WTC11 (cell line): ENCODE measurements around the gene GDF7. TPM values are rescaled to one million over a fixed set of nuclear protein-coding genes. Genes with fewer than 3 reads are reported as not detected.

Experiments
- ATAC-seq: fragments of 200-7000 bp; cut with Tn5 transposase; 2 replicates; pipeline ENCODE4 v1.10.0; 2021; ENCODE audit warnings: mild to moderate bottlenecking, moderate library complexity
- CTCF ChIA-PET: fragments of 300-600 bp; sonication (Branson Sonifier 250); formaldehyde crosslinking; loops from one replicate; lab custom pipeline; 2021; ENCODE audit warnings: antibody characterized with exemption; lab: Charles Lee
- POLR2A ChIA-PET: fragments of 350-600 bp; sonication (Branson Sonifier 250); formaldehyde crosslinking; loops from one replicate; lab custom pipeline; 2021; ENCODE audit warnings: antibody characterized with exemption; lab: Charles Lee
- DNase-seq: peaks from one replicate; pipeline ENCODE4 v3.0.0; 2021; ENCODE audit warnings: low spot score
- H3K27ac Mint-ChIP-seq: 2 replicates; pipeline ENCODE4 v1.8.0; 2021; ENCODE audit warnings: mixed read lengths
- H3K27me3 Mint-ChIP-seq: 2 replicates; pipeline ENCODE4 v1.8.0; 2021; ENCODE audit warnings: low read depth, mild to moderate bottlenecking, moderate library complexity, mixed read lengths
- H3K36me3 Mint-ChIP-seq: 2 replicates; pipeline ENCODE4 v1.8.0; 2021; ENCODE audit warnings: mixed read lengths
- H3K4me1 Mint-ChIP-seq: 2 replicates; pipeline ENCODE4 v1.8.0; 2022; ENCODE audit warnings: mixed read lengths
- H3K4me3 Mint-ChIP-seq: 2 replicates; pipeline ENCODE4 v1.8.0; 2021; ENCODE audit warnings: mild to moderate bottlenecking, moderate library complexity, mixed read lengths
- H3K9me3 Mint-ChIP-seq: 2 replicates; pipeline ENCODE4 v1.8.0; 2021; ENCODE audit warnings: mixed read lengths
- AR ChIP-seq: fragments of 250-450 bp; sonication (Bioruptor Pico); IDR thresholded peaks from 2 replicates; pipeline ENCODE4 v1.9.0; 2021; ENCODE audit warnings: mild to moderate bottlenecking
- CTCF ChIP-seq: fragments of 200-600 bp; IDR thresholded peaks from 2 replicates; pipeline ENCODE4 v1.8.0; 2022; ENCODE audit warnings: antibody characterized with exemption
- ELF4 ChIP-seq: sonication (generic); formaldehyde crosslinking; IDR thresholded peaks from 2 replicates; pipeline ENCODE4 v1.8.1; 2022; ENCODE audit warnings: low read depth, mild to moderate bottlenecking, moderate library complexity, missing genetic modification reagents
- ETV6 ChIP-seq: sonication (generic); formaldehyde crosslinking; IDR thresholded peaks from 2 replicates; pipeline ENCODE4 v1.8.1; 2022; ENCODE audit warnings: mild to moderate bottlenecking, missing genetic modification reagents
- FOXJ3 ChIP-seq: sonication (generic); formaldehyde crosslinking; IDR thresholded peaks from 2 replicates; pipeline ENCODE4 v1.9.0; 2021; ENCODE audit warnings: missing genetic modification reagents, mild to moderate bottlenecking, borderline replicate concordance
- SMAD3 ChIP-seq: sonication (generic); formaldehyde crosslinking; IDR thresholded peaks from 2 replicates; pipeline ENCODE4 v1.8.0; 2022; ENCODE audit warnings: missing genetic modification reagents, mild to moderate bottlenecking, borderline replicate concordance
- SOX15 ChIP-seq: fragments of 250-450 bp; sonication (Bioruptor Pico); IDR thresholded peaks from 2 replicates; pipeline ENCODE4 v1.9.0; 2021; ENCODE audit warnings: mild to moderate bottlenecking
- SP1 ChIP-seq: sonication (generic); formaldehyde crosslinking; conservative IDR thresholded peaks from 2 replicates; pipeline ENCODE4 v1.8.1; 2022; ENCODE audit warnings: missing genetic modification reagents
- TP53 ChIP-seq: sonication (generic); formaldehyde crosslinking; IDR thresholded peaks from 2 replicates; pipeline ENCODE4 v1.8.1; 2023; ENCODE audit warnings: mild to moderate bottlenecking, missing genetic modification reagents
- USF2 ChIP-seq: sonication (generic); formaldehyde crosslinking; IDR thresholded peaks from 2 replicates; pipeline ENCODE4 v1.8.1; 2023; ENCODE audit warnings: mild to moderate bottlenecking, missing genetic modification reagents, moderate library complexity
- ZBTB21 ChIP-seq: sonication (generic); formaldehyde crosslinking; IDR thresholded peaks from 2 replicates; pipeline ENCODE4 v1.8.1; 2023; ENCODE audit warnings: mild to moderate bottlenecking, missing genetic modification reagents, borderline replicate concordance
- ZNF532 ChIP-seq: fragments of 250-450 bp; sonication (Bioruptor Pico); IDR thresholded peaks from 2 replicates; pipeline ENCODE4 v1.9.0; 2021; ENCODE audit warnings: mild to moderate bottlenecking, borderline replicate concordance
- total RNA-seq: library from RNA; stranded (reverse); gene quantifications from 3 replicates; pipeline ENCODE4 v1.2.3, GENCODE V29; 2021
- TF ChIP-seq, protein P1 (sequence below): sonication (generic); formaldehyde crosslinking; IDR thresholded peaks from 2 replicates; pipeline ENCODE4 v1.8.0; 2022; ENCODE audit warnings: missing genetic modification reagents
- TF ChIP-seq, protein P2 (sequence below): sonication (generic); formaldehyde crosslinking; IDR thresholded peaks from 2 replicates; pipeline ENCODE4 v1.8.0; 2022; ENCODE audit warnings: mild to moderate bottlenecking, missing genetic modification reagents

Gene GDF7
- total RNA-seq, 1 experiment from 2014 or later: 0.55 TPM

DNA sequence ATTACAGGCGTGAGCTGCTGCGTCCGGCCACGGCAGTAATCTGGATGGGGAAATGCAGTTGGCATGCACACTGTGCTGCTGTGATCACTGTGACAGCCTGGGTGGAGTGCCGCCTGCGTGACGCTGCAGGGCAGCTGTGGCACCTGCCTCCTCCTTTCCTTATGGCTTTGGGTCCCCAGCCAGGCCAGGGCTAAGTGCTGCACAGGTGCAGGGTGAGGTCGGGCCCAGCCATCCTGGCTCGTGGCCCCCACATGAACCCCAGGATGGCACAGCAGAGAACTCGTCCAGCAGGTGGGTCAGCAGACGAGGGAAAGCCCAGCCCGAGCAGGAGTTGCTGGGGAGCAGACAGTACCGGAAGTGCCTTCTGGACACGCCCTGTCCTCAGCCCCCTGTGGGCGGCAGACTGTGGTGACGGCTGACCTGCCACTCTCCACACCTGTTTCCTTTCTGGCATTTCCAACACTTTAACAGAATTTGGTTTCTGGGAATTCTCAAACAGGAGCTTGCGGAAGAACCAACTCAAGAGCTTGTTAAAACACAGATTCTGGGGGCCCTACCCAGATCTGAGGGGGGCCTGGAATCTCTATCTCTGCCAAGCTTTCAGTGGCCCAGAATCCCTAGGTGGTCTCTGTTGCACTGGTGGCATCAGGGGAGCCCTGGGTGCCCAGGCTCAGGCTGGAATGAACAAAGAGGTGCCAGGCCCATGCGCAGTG, 33.0 kb upstream of the GDF7 start (continued):
- TF ChIP-seq ZNF532 (CRISPR knock-in tag) (no peak), TP53 (no peak), ZBTB21 (CRISPR knock-in tag) (no peak), USF2 (CRISPR knock-in tag) (no peak), AR (CRISPR knock-in tag) (no peak), SOX15 (CRISPR knock-in tag) (no peak), SP1 (CRISPR knock-in tag) (no peak), SMAD3 (no peak), FOXJ3 (CRISPR knock-in tag) (no peak)
- TF ChIP-seq, protein P1, sequence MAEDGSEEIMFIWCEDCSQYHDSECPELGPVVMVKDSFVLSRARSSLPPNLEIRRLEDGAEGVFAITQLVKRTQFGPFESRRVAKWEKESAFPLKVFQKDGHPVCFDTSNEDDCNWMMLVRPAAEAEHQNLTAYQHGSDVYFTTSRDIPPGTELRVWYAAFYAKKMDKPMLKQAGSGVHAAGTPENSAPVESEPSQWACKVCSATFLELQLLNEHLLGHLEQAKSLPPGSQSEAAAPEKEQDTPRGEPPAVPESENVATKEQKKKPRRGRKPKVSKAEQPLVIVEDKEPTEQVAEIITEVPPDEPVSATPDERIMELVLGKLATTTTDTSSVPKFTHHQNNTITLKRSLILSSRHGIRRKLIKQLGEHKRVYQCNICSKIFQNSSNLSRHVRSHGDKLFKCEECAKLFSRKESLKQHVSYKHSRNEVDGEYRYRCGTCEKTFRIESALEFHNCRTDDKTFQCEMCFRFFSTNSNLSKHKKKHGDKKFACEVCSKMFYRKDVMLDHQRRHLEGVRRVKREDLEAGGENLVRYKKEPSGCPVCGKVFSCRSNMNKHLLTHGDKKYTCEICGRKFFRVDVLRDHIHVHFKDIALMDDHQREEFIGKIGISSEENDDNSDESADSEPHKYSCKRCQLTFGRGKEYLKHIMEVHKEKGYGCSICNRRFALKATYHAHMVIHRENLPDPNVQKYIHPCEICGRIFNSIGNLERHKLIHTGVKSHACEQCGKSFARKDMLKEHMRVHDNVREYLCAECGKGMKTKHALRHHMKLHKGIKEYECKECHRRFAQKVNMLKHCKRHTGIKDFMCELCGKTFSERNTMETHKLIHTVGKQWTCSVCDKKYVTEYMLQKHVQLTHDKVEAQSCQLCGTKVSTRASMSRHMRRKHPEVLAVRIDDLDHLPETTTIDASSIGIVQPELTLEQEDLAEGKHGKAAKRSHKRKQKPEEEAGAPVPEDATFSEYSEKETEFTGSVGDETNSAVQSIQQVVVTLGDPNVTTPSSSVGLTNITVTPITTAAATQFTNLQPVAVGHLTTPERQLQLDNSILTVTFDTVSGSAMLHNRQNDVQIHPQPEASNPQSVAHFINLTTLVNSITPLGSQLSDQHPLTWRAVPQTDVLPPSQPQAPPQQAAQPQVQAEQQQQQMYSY: no peak

GRCh38 chr2:20634507-20635112, 32.3 kb upstream of the GDF7 start:
- H3K4me1 Mint-ChIP-seq: peaks cover 33% of the 10 kb centered on the region
- ATAC-seq (no peak), DNase-seq (no peak)
- H3K27me3 Mint-ChIP-seq: no peaks in the 10 kb centered on the region
- H3K9me3 Mint-ChIP-seq: no peaks in the 10 kb centered on the region
- H3K36me3 Mint-ChIP-seq: no peaks in the 10 kb centered on the region
- H3K4me3 Mint-ChIP-seq: no peak overlapping the region
- ChIA-PET POLR2A (interaction anchor here (4.2 kb wide), 1 partner anchor 187 kb away, joined by 42 read pairs; the partner anchor contains the start of gene RHOB), CTCF (interaction anchor here (0.7 to 6.2 kb wide), 18 partner anchors 8 to 256 kb away, joined by 3 to 118 read pairs (median 10); partner anchors contain the start of genes HS1BP3 and RHOB)
- H3K27ac Mint-ChIP-seq: no peak overlapping the region
- TF ChIP-seq ELF4 (CRISPR knock-in tag) (no peak), SMAD3 (no peak), ETV6 (CRISPR knock-in tag) (no peak), CTCF (no peak)
- TF ChIP-seq, protein P1: no peak
- TF ChIP-seq, protein P2, sequence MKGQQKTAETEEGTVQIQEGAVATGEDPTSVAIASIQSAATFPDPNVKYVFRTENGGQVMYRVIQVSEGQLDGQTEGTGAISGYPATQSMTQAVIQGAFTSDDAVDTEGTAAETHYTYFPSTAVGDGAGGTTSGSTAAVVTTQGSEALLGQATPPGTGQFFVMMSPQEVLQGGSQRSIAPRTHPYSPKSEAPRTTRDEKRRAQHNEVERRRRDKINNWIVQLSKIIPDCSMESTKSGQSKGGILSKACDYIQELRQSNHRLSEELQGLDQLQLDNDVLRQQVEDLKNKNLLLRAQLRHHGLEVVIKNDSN (CRISPR knock-in tag): no peak
